Measurements from ENCODE around the gene OR6M1.

OR6M1 gene
- total RNA-seq: 0 reads per million in 2 donors

GRCh38 chr11:123806249-123806648 is at the start of gene OR6M1:
TSS of gene OR6M1 (minus strand) at chr11:123806349. CDS start at chr11:123806349, 0 bp downstream.
- DNase-seq: no peak

- no peak for DNase-seq
These were observed 46.9 kb upstream of the OR6M1 start for GRCh38 chr11:123853038-123853437.

GRCh38 chr11:123852321-123852720 is 46.2 kb upstream of the OR6M1 start:
- no peak for DNase-seq

- no peak for DNase-seq
These were observed 45.0 kb upstream of the OR6M1 start for GRCh38 chr11:123851110-123851509.

- peak in 1 of 5 experiments; percentile 22 for DNase-seq
These were observed 35.0 kb upstream of the OR6M1 start for GRCh38 chr11:123841174-123841573.

- DNase-seq: no peak
These were observed 33.0 kb upstream of the OR6M1 start for GRCh38 chr11:123839131-123839530.

GRCh38 chr11:123838659-123839058 is 32.5 kb upstream of the OR6M1 start:
- no peak for DNase-seq

- no peak for DNase-seq
These were observed 32.0 kb upstream of the OR6M1 start for GRCh38 chr11:123838199-123838598.

- DNase-seq: no peak
These were observed 26.9 kb upstream of the OR6M1 start for GRCh38 chr11:123833095-123833494.

GRCh38 chr11:123829745-123830144 is 23.6 kb upstream of the OR6M1 start:
- DNase-seq: no peak

- DNase-seq: peak in 1 of 5 experiments; percentile 35
These were observed 16.4 kb upstream of the OR6M1 start for GRCh38 chr11:123822599-123822998.

GRCh38 chr11:123822032-123822431 is 15.9 kb upstream of the OR6M1 start:
- DNase-seq: peak in 1 of 5 experiments; percentile 73

GRCh38 chr11:123815122-123815521 is 9.0 kb upstream of the OR6M1 start:
- no peak for DNase-seq

- DNase-seq: peak in 1 of 5 experiments; percentile 30
These were observed 4.4 kb downstream of the OR6M1 start for GRCh38 chr11:123801765-123802164.

- no peak for DNase-seq
These were observed 6.1 kb downstream of the OR6M1 start for GRCh38 chr11:123800036-123800435.

GRCh38 chr11:123799438-123799837 is 6.7 kb downstream of the OR6M1 start:
- no peak for DNase-seq

- DNase-seq: no peak
These were observed 7.5 kb downstream of the OR6M1 start for GRCh38 chr11:123798513-123799252.

GRCh38 chr11:123798079-123798478 is 8.1 kb downstream of the OR6M1 start:
- DNase-seq: no peak

- no peak for DNase-seq
These were observed 8.6 kb downstream of the OR6M1 start for GRCh38 chr11:123797541-123797940.

- DNase-seq: no peak
These were observed 9.0 kb downstream of the OR6M1 start for GRCh38 chr11:123797114-123797513.

GRCh38 chr11:123796226-123796625 is 9.9 kb downstream of the OR6M1 start:
- DNase-seq: no peak

- DNase-seq: no peak
These were observed 22.6 kb downstream of the OR6M1 start for GRCh38 chr11:123783536-123783935.

GRCh38 chr11:123778511-123778910 is 27.6 kb downstream of the OR6M1 start:
- no peak for DNase-seq

GRCh38 chr11:123775715-123776549 is 30.2 kb downstream of the OR6M1 start:
- no peak for DNase-seq

All from T-helper 2 cell (primary cell).